Stimulated activated CD4-positive, alpha-beta T cell treated with anti-CD3 and anti-CD28 coated beads, Interleukin-2, amount 100 ng/mL, for 48 hours (primary cell): ENCODE data around the gene AGAP1.

Source experiments
- DNase-seq, 2 donors: peaks; one replicate each; pipeline ENCODE4 v3.0.0-alpha.2; 2020

AGAP1 gene

DNA sequence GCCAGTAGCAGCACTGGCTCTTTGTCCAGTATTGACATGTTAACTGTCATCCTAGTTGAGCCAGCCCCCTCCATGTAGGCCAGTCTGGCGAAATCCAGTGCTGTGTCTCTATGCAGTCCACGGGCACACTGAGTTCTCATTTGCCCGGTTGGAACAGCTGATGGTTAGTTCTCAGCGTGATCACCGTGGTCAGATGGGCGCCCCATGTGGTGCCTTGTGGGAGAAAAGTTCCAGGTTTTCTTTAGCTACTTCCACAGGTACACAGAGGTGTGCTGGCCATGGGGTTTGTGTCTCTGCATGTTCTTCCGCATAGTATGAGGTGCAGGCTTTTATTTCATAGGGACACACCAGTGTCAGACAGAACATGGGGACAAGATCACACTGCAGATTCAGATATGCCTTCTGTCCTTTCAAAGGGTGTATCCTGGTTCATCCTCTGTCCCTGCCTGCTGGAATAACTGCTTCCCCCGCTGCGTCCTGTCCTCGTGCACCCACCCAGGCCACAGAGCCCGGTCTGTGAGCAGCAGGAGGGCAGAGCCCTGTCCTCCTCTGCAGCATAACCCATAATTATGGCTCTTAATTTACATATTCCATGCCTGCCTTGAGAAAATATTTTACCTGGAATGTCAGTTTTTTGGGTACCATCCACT lies 340.3 kb downstream of the AGAP1 start:
- DNase-seq, result no peak

DNA sequence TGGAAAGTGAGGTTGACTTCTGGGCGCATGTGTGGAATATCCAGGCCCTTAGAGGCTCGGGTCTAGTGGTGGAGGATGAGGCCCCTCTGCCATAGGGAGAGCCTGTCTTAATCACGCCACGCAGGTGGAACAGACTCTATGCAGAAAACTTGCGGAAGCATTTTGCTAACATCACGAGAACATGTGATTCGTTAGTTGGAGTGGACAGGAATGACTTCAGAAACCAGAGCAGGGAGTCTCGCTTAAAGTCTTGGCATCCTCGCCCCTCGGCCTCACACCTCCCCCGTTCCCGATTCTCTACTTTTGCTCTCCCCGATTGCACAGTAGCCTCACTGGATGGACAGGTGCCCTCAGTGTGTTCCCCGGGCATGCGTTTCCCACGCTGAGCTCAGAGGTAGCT lies 340.9 kb downstream of the AGAP1 start:
- no peak for DNase-seq

DNA sequence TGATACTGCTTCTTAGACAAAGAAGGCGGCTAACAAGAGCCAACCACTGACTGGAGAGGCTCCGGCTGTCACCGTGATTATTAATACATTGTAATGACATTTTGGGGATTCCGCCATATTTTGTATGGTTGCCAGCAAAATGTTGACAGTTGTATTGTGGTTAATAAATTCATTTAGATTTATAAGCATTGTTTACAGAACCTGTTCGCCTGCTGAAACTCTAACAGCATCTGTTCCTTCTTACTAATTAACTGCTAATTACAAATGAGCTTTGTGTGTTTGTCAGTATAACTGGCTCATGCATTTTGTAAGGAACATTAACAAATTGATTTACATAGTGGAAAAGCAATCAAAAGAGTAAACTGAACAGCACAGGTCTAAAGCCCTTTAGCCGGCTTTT lies 342.0 kb downstream of the AGAP1 start:
- DNase-seq, result no peak

- DNase-seq, result no peak
These were observed 342.7 kb downstream of the AGAP1 start for GRCh38 chr2:235836491-235836911.

DNA sequence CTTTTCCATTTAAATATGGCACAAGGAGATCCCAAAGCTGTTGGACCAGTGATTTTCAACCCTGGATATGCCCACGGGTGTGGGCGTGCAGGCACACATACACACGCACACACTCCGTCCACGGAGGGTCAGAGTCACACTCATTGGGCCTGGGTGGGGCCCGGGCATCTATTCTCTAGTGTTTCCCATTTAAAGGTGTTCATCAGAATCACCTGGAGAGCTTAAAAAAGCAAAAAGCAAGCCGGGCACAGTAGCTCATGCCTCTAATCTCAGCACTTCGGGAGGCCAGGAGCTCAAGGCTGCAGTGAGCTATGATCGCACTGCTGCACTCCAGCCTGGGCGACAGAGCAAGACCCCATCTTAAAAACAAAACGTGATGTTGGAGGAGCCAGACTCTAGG lies 345.4 kb downstream of the AGAP1 start:
- no peak for DNase-seq

GRCh38 chr2:235839974-235840373 lies 346.1 kb downstream of the AGAP1 start:
- DNase-seq, result no peak

GRCh38 chr2:235841863-235842262 lies 348.0 kb downstream of the AGAP1 start:
- DNase-seq, result no peak

DNA sequence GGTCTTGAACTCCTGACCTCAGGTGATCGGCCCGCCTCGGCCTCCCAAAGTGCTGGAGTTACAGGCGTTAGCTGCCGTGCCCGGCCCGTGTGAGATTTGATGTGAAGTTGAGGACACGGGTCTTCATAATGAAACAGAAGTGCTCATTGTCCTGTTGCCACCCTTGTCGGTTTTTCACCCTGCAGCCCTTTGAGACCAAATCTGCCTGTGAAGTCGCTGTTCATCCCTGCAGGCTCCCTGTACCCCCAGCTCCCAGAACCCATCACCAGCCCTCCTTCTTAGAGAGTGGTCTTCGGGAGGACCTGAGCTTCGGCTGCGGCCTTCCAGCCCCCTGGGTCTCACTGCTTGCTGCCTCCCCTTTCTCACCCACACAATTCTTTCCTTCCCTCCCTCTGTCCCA lies 349.1 kb downstream of the AGAP1 start:
- no peak for DNase-seq

DNA sequence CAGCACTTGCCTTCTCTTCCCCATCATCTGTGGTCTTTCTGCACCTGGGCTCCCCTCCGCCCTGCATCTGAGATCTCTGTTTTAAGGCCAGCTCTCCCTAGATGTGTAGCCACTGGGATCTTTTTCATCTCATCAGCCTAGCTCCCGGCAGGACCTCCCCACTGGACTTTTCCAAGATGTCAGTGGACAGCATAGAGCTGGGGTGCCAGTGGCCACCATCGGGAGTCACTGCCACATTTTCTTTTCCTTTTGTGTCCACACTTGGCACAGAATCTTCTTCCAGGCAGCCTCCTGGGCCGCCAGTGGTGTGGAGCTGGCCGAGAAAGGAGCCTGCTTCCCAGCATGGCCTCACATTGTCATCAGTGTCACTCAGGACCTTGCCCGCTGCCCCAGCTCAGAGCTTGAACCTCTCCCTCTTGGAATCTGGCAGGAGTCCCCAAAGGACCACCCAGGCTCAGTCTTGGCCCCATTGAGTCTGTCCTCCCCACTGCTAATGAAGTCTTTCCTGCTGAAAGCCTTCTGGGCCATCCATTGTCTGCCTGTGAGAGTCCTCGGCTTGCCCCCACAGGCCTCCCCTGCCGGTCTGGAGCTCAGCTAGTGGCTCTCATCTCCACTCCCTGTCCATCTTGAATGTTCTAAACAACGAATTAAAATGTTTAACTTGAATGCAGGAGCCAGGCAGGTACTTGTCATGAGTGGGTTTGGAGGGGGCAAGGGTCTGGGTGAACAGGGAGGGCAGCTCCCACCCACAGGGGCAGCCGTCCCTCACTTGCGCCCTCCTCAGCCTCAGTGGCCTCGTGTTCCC lies 349.9 kb downstream of the AGAP1 start:
- DNase-seq, result no peak

DNA sequence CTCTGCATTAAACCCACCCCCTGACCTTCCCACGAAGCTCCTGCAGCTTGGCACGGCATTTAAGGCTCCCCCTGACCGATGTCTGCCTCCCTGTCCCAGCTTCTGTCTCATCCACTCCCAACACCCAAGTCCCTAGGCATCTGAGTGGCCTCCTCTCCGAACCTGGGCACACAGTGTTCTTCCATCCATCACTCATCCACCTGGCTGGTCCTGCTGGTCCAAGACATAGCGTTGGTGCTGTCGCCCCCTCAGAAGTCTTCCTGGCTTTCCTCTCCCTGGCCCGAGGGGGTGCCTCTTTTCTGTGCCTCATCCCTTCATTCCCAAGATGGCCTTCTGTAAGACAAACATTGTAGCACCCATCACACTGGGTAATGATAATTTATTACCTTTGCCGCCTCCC lies 350.7 kb downstream of the AGAP1 start:
- no peak for DNase-seq

DNA sequence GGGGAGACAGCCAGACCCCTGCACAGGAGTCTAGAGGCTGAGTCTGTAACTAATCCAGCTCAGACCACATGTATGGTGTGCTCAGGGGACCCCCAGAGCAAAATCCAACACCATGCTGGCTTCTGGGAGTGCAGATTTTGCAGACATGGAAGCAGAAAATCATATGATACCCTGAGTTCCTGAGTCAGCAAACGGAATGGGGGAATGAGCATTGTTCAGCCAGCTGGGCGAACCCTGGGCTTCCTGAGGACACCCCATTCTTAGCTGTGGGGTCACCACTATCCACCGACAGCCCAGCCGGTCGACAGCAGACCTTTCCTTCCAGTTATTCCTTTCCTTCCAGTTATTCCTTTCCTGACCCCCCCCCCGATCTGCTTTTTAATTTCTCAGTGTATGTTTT lies 351.4 kb downstream of the AGAP1 start:
- DNase-seq, result no peak

DNA sequence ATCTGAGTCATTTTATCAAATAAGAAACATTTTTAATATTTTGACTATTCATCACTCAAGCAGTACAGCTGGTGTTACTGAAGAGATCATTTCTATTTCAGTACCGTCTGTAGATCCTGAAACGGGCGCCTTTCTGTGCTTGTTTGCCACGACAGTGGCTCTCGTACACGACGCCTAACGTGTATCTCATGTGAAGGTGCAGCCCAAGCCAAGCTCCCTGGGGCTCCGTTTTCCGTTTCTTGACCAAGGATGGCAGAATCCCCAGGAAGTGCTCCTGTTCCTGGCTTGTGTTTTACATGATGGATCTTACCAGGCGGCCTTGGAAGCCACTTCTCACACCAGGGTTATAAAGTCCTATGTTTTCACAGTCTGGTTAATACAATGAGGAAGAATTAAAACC lies 353.7 kb downstream of the AGAP1 start:
- DNase-seq, result no peak

- DNase-seq, result no peak
These were observed 354.2 kb downstream of the AGAP1 start for GRCh38 chr2:235848055-235848454.

DNA sequence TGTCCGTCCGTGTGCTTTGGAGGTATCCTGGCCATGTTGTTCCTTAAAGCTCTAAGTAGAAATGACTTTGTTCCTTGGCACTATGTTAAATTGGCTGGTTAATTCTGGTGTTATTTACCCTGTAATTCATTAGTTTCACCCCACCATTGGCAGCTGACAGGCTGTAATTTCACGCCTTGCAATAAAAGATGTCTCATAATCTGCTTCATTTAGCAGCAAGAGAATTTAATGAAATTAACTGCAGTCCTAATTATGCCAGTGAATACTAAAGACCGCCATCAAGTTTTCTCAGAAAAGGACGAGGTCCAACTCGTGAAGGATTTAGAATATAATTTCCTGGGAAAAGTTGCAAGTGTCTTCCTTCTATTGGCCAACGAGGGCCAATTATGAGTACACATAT lies 355.1 kb downstream of the AGAP1 start:
- DNase-seq, result no peak

DNA sequence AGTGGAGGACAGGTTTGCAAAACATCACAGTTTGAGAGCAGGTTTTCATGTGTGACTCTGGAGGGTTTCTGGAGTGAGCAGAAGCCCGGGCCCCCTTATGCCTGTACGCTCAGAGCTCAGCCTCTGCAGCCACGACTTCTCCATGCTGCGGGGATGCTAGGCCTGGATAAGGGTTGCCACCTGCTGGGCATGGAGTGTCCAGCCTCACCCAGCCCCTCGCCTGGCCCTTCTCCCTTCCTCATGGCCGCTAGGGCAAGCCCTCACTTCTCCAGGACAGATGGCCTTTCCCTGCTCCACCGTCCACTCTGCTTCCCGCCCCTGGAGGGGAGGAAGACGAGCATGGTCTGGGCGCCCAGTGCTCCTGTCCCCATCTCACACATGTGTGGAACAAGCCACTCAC lies 355.6 kb downstream of the AGAP1 start:
- no peak for DNase-seq

- no peak for DNase-seq
These were observed 356.4 kb downstream of the AGAP1 start for GRCh38 chr2:235850289-235850688.

DNA sequence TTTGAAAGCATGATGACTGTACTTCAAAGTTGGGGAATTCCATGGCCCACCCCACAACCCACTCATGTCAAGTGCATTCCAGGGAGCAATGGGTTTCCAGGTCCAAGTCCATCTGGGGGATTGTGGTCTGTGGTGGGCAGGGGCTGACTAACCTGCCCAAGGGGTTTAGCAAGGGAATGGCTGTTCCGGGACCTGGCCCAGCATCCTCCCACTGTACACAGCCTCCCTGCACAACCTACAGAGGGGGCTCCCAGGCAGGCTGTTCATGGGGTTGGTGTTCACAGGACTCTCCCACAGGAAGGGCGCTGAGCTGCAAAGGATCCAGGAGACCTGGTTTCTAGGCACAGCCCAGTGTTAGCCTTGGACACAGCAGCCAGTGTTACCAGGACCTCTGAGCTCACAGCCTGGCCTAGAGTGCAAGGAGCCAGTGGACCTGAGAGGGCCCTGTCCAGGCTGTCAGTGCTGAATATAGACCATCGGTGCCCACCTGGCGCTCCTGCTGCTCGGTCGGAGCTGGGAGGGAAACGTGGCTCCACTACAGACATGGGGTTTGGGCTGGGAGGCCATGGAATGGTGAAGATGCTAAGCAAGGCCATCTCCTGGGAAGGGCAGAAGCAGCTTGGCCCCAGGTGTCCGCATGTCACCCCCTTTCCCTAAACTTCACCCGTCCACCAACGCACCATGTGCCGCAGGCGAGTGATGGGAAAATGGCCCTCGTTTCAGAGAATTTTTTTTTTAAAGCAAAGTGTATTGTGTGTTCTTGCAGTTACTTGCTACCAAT lies 357.1 kb downstream of the AGAP1 start:
- no peak for DNase-seq

- DNase-seq, result no peak
These were observed 358.1 kb downstream of the AGAP1 start for GRCh38 chr2:235851828-235852525.

DNA sequence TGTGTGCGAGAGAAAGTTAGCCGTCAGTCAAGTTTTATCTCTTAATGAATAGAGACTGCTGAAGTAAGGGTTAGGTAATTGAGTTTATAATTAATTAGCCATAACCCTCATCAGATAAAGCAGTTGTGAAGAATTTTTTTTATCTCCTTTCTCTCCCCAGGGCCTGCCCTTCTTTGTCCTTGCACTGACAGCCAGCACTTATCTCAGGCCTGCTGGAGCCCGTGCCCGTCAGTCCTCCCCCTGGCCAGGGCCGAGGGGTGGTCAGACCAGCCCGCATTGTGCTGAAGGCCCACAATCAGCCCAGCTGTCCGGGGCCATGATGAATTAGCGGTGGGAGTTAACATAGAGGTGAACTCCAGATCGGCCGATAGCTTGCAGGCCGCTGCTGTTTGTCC lies 358.7 kb downstream of the AGAP1 start:
- DNase-seq, result no peak

DNA sequence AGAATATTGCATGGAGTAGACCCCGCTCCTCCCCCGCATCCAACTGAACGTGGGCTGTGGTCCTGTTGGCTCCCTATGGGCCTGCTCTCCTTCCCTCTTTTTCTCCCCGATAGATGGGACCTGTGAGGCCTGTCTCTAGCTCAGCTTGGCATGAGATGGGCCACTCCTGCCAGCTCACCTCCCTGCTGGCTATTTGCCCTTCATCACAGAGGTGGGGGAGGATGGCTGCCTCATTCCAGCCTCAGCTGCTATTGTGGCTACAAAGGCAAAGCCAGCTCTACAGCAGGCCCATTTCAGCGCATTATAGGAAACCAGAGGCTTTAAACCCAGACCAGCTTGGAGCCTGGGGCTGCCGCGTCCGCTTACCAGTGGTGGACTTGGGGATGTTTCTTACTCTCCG lies 360.4 kb downstream of the AGAP1 start:
- no peak for DNase-seq

GRCh38 chr2:235855011-235855410 lies 361.2 kb downstream of the AGAP1 start:
- no peak for DNase-seq

- no peak for DNase-seq
These were observed 362.5 kb downstream of the AGAP1 start for GRCh38 chr2:235856151-235856854.

DNA sequence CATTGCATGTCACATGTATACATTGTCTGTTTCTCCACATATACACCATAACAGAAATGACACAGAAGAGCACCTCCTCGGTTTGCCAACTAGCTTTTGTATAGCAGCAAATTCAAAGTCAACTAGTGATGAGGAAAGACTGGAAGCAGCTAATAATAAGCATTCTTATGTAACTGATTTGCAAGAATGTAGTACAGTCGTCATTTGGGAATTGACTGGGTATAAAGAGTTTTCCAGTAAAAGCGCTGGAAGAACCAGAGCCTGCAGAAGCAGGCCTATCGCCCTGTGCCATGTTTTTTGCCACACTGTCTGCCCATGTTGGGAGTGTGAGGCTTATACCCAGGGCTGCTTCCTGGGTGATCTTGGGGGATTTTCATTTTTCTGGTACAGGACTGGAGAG lies 363.8 kb downstream of the AGAP1 start:
- no peak for DNase-seq
